Liver (tissue), 9 donors: ENCODE results near the gene IFITM10. TPM values are rescaled to one million over a fixed set of nuclear protein-coding genes. Genes with fewer than 3 reads are reported as not detected.
A peak's percentile ranks its signal among the peaks of the same experiment; 100 is the strongest.
"Not testable (repeated sequence)": the region's sequence is repeated elsewhere in the genome, so short reads cannot be mapped to it uniquely, and the experiment has no call there.

Experiments
- DNase-seq: peaks from one replicate; pipeline ENCODE4 v3.0.0-alpha.2; 2017; ENCODE audit warnings: low spot score
- H3K27ac ChIP-seq, 2 donors: one replicate each; pipeline ENCODE4 v1.7.0; 2013; ENCODE audit warnings: inconsistent platforms in 2 of 2, low read length in 2 of 2, control low read depth in 1 of 2, low read depth in 1 of 2, mild to moderate bottlenecking in 1 of 2
- H3K27me3 ChIP-seq, 4 donors: one replicate each; pipeline versions ENCODE4 v1.6.1 to v1.7.0; 2013; ENCODE audit warnings: low read length in 3 of 4, inconsistent platforms in 1 of 4, mild to moderate bottlenecking in 1 of 4, moderate library complexity in 1 of 4; ENCODE audit not compliant: control insufficient read depth in 4 of 4, insufficient read depth in 4 of 4
- H3K36me3 ChIP-seq, 4 donors: one replicate each; pipeline versions ENCODE4 v1.6.1 to v1.7.0; 2013; ENCODE audit warnings: low read length in 3 of 4, mild to moderate bottlenecking in 3 of 4, low read depth in 1 of 4, moderate library complexity in 1 of 4; ENCODE audit not compliant: control insufficient read depth in 4 of 4, insufficient read depth in 3 of 4
- H3K4me1 ChIP-seq, 4 donors: one replicate each; pipeline versions ENCODE4 v1.6.1 to v1.7.0; 2013; ENCODE audit warnings: low read length in 3 of 4, mild to moderate bottlenecking in 3 of 4, moderate library complexity in 1 of 4; ENCODE audit not compliant: control insufficient read depth in 4 of 4, insufficient read depth in 4 of 4
- H3K4me3 ChIP-seq, 3 donors: one replicate each; pipeline versions ENCODE4 v1.6.1 to v1.7.0; 2013; ENCODE audit warnings: low read length in 3 of 3, control low read depth in 1 of 3, low read depth in 1 of 3, mild to moderate bottlenecking in 1 of 3
- H3K9ac ChIP-seq, 2 donors: one replicate each; pipeline ENCODE4 v1.7.0; 2013; ENCODE audit warnings: low read length in 2 of 2, mild to moderate bottlenecking in 2 of 2, moderate library complexity in 2 of 2, control low read depth in 1 of 2, low read depth in 1 of 2
- H3K9me3 ChIP-seq, 4 donors: one replicate each; pipeline versions ENCODE4 v1.6.1 to v1.7.0; 2013; ENCODE audit warnings: low read length in 3 of 4; ENCODE audit not compliant: control insufficient read depth in 4 of 4
- WGBS: extraction: QIAGEN DNeasy Blood & Tissue Kit; methylation state at CpG from one replicate; pipeline ENCODE4 v1.1.7; 2013; 5-methylcytosine and 5-hydroxymethylcytosine counted together
- polyA plus RNA-seq, 2 donors: library from polyadenylated mRNA; stranded (reverse) in 1 of 2; unstranded in 1 of 2; fragments of 200-250 nt in 1 of 2; fragments of >200 nt in 1 of 2; fragmentation: Nextera tagmentation in 1 of 2; extraction: Ambion mirVana in 1 of 2; gene quantifications; one replicate each; pipeline versions ENCODE4 v1.2.1 to v1.2.3, GENCODE V29; 2013 to 2015
- total RNA-seq, 2 donors: library from RNA; depleted of rRNA; stranded (reverse); fragments of >200 nt; gene quantifications; one replicate each; pipeline ENCODE4 v1.2.3, GENCODE V29; 2014
- donor health status: healthy.
- donor health status: healthy.
- donor health status: healthy.
- donor health status: healthy.
- donor health status: healthy.

IFITM10 gene
- total and polyA plus RNA-seq, 4 donors, result 0.14 to 8.5 (median 1.8) TPM

DNA sequence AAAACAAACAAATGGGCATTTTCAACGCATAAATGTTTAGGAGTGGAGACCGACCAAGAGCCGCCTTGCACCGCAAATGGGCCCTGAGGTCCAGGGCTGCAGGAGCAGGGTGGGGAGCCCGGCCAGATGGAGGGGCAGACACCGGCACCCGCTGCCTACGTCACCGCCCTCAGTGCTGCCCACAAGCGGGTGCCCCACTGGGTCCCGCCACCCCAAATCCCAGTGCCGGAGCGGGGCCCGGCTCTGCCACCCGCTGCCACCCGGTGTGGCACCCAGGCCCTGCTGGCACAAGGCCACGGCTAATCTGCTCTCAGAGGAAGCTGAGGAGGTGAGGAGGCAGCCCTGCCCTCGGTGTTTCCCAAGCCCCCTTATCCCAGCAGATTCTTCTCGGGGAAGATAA, 67.2 kb downstream of the IFITM10 start:
- not testable (repeated sequence) for H3K36me3 ChIP-seq, DNase-seq, H3K9me3 ChIP-seq, H3K27me3 ChIP-seq
- Histone ChIP-seq H3K4me1 (peaks cover 6 to 14% (median 8%) of the 10 kb centered on the region in 4 donors), H3K9ac (peak overlapping the region in 1 of 2 donors; percentile 74), H3K4me3 (peak overlapping the region in 1 of 3 donors; percentile 33), H3K27ac (peak overlapping the region; percentile 81 to 97)
- 72% methylated on average over 19 of the region's 19 CpGs for WGBS

Other genes starting within 250 kb of the IFITM10 start
- gene DUSP8, start 178.3 kb downstream of the IFITM10 start, total RNA-seq, result under 1 TPM; 0.09 to 0.33 TPM
- gene DUSP8, start 178.3 kb downstream of the IFITM10 start, polyA plus RNA-seq, result under 1 TPM; 0.06 to 0.33 TPM
- gene KRTAP5-1, start 165.3 kb downstream of the IFITM10 start, total RNA-seq, result not detected
- gene KRTAP5-1, start 165.3 kb downstream of the IFITM10 start, polyA plus RNA-seq, result not detected
- gene KRTAP5-2, start 152.3 kb downstream of the IFITM10 start, total RNA-seq, result not detected
- gene KRTAP5-2, start 152.3 kb downstream of the IFITM10 start, polyA plus RNA-seq, result under 1 TPM in 1 of 2 donors, not detected in 1; 0.08 TPM
- not detected for gene KRTAP5-3, start 142.1 kb downstream of the IFITM10 start, total RNA-seq
- not detected for gene KRTAP5-3, start 142.1 kb downstream of the IFITM10 start, polyA plus RNA-seq
- gene KRTAP5-4, start 128.5 kb downstream of the IFITM10 start, total RNA-seq, result not detected
- gene KRTAP5-4, start 128.5 kb downstream of the IFITM10 start, polyA plus RNA-seq, result not detected
- not detected for gene KRTAP5-5, start 120.8 kb downstream of the IFITM10 start, total RNA-seq
- not detected for gene KRTAP5-5, start 120.8 kb downstream of the IFITM10 start, polyA plus RNA-seq
- gene KRTAP5-6, start 53.4 kb downstream of the IFITM10 start, total RNA-seq, result under 1 TPM in 1 of 2 donors, not detected in 1; 0.84 TPM
- gene KRTAP5-6, start 53.4 kb downstream of the IFITM10 start, polyA plus RNA-seq, result 1 to 10 TPM in 1 of 2 donors, not detected in 1; 1.2 TPM
- 100 to 1,000 TPM; 310 to 374 TPM for gene CTSD, start 13.3 kb upstream of the IFITM10 start, total RNA-seq
- 100 to 1,000 TPM; 731 to 814 TPM for gene CTSD, start 13.3 kb upstream of the IFITM10 start, polyA plus RNA-seq
- under 1 TPM; 0.17 to 0.28 TPM for gene SYT8, start 84.4 kb upstream of the IFITM10 start, total RNA-seq
- gene SYT8, start 84.4 kb upstream of the IFITM10 start, polyA plus RNA-seq, result under 1 TPM; 0.43 to 0.99 TPM
- gene TNNI2, start 88.4 kb upstream of the IFITM10 start, total RNA-seq, result under 1 TPM in 1 of 2 donors, not detected in 1; 0.28 TPM
- under 1 TPM in 1 of 2 donors, not detected in 1; 0.22 TPM for gene TNNI2, start 88.4 kb upstream of the IFITM10 start, polyA plus RNA-seq
- 1 to 10 TPM; 5.0 to 7.7 TPM for gene LSP1, start 102.5 kb upstream of the IFITM10 start, total RNA-seq
- 1 to 10 TPM; 5.2 to 6.3 TPM for gene LSP1, start 102.5 kb upstream of the IFITM10 start, polyA plus RNA-seq
- not detected for gene PRR33, start 141.3 kb upstream of the IFITM10 start, total RNA-seq
- not detected for gene PRR33, start 141.3 kb upstream of the IFITM10 start, polyA plus RNA-seq
- gene TNNT3, start 169.1 kb upstream of the IFITM10 start, total RNA-seq, result under 1 TPM in 1 of 2 donors, not detected in 1; 0.14 TPM
- under 1 TPM in 1 of 2 donors, not detected in 1; 0.06 TPM for gene TNNT3, start 169.1 kb upstream of the IFITM10 start, polyA plus RNA-seq
- gene MRPL23, start 196.7 kb upstream of the IFITM10 start, total RNA-seq, result 10 to 100 TPM; 33.0 to 83.9 TPM
- gene MRPL23, start 196.7 kb upstream of the IFITM10 start, polyA plus RNA-seq, result 10 to 100 TPM; 67.1 to 68.0 TPM
- gene H19, start 247.2 kb upstream of the IFITM10 start, total RNA-seq, result over 10,000 TPM in 1 of 2 donors, 100 to 1,000 TPM in 1; 238 to 16,780 TPM
- gene H19, start 247.2 kb upstream of the IFITM10 start, polyA plus RNA-seq, result 100 to 1,000 TPM; 194 to 426 TPM